GM12864 (cell line): ENCODE data around the gene ETS2.

ENCODE experiments used
- DNase-seq: peaks from one replicate; pipeline ENCODE4 v3.0.0-alpha.2; 2011; ENCODE audit warnings: low read depth
- H3K4me3 ChIP-seq: 2 replicates; pipeline ENCODE4 v1.5.1; 2011; ENCODE audit warnings: mild to moderate bottlenecking, low read depth, low read length, control low read depth
- CTCF ChIP-seq: IDR thresholded peaks from 2 replicates; pipeline ENCODE4 v1.5.1; 2011; ENCODE audit warnings: low read depth, mild to moderate bottlenecking, moderate library complexity, low read length, control low read depth, inconsistent platforms; ENCODE audit errors: missing control alignments

Gene ETS2

GRCh38 chr21:38838598-38839327 lies 33.0 kb downstream of the ETS2 start:
- DNase-seq: no peak
- H3K4me3 ChIP-seq: no peak overlapping the region
- no peak for TF ChIP-seq CTCF

- DNase-seq: no peak
- no peak for TF ChIP-seq CTCF
- no peak overlapping the region for H3K4me3 ChIP-seq
These were observed 33.9 kb downstream of the ETS2 start for GRCh38 chr21:38839328-38840286.

- no peak for TF ChIP-seq CTCF
- H3K4me3 ChIP-seq: no peak overlapping the region
- no peak for DNase-seq
These were observed 34.9 kb downstream of the ETS2 start for GRCh38 chr21:38840456-38841300.

GRCh38 chr21:38841472-38841871 lies 35.7 kb downstream of the ETS2 start:
- TF ChIP-seq CTCF: no peak

GRCh38 chr21:38842079-38842478 lies 36.4 kb downstream of the ETS2 start:
- no peak for TF ChIP-seq CTCF
- no peak overlapping the region for H3K4me3 ChIP-seq
- DNase-seq: no peak

More at GRCh38 chr21:38841472-38841871, 35.7 kb downstream of the ETS2 start:
- no peak overlapping the region for H3K4me3 ChIP-seq
- DNase-seq: no peak

- no peak for DNase-seq
- H3K4me3 ChIP-seq: no peak overlapping the region
- no peak for TF ChIP-seq CTCF
These were observed 37.6 kb downstream of the ETS2 start for GRCh38 chr21:38843379-38843778.
